HEK293T (cell line): ENCODE measurements around the gene PEAK1.

Experiments
- BHLHE40 ChIP-seq: fragments of 450-650 bp; IDR thresholded peaks from 2 replicates; pipeline ENCODE4 v1.6.1; 2016; ENCODE audit warnings: mild to moderate bottlenecking, moderate library complexity, borderline replicate concordance
- ELF4 ChIP-seq: fragments of 450-650 bp; IDR thresholded peaks from 2 replicates; pipeline ENCODE4 v1.6.1; 2017; ENCODE audit warnings: antibody characterized with exemption
- FOXA1 ChIP-seq: fragments of 450-650 bp; IDR thresholded peaks from 2 replicates; pipeline ENCODE4 v1.6.1; 2016; ENCODE audit warnings: mild to moderate bottlenecking
- FOXK2 ChIP-seq: fragments of 450-650 bp; IDR thresholded peaks from 2 replicates; pipeline ENCODE4 v1.6.1; 2016; ENCODE audit warnings: mild to moderate bottlenecking
- FOXM1 ChIP-seq: fragments of 450-650 bp; IDR thresholded peaks from 2 replicates; pipeline ENCODE4 v1.6.1; 2017; ENCODE audit warnings: mild to moderate bottlenecking, borderline replicate concordance
- HDGF ChIP-seq: fragments of 450-650 bp; IDR thresholded peaks from 2 replicates; pipeline ENCODE4 v1.6.1; 2017; ENCODE audit warnings: antibody characterized with exemption, borderline replicate concordance
- L3MBTL2 ChIP-seq: fragments of 450-650 bp; conservative IDR thresholded peaks from 2 replicates; pipeline ENCODE4 v1.6.1; 2016; ENCODE audit warnings: mild to moderate bottlenecking
- SP1 ChIP-seq: fragments of 450-650 bp; IDR thresholded peaks from 2 replicates; pipeline ENCODE4 v1.6.1; 2017
- SUZ12 ChIP-seq: fragments of 450-650 bp; IDR thresholded peaks from 2 replicates; pipeline ENCODE4 v1.6.1; 2016; ENCODE audit warnings: mild to moderate bottlenecking
- ZNF384 ChIP-seq: fragments of 450-650 bp; IDR thresholded peaks from 2 replicates; pipeline ENCODE4 v1.6.1; 2016

DNA sequence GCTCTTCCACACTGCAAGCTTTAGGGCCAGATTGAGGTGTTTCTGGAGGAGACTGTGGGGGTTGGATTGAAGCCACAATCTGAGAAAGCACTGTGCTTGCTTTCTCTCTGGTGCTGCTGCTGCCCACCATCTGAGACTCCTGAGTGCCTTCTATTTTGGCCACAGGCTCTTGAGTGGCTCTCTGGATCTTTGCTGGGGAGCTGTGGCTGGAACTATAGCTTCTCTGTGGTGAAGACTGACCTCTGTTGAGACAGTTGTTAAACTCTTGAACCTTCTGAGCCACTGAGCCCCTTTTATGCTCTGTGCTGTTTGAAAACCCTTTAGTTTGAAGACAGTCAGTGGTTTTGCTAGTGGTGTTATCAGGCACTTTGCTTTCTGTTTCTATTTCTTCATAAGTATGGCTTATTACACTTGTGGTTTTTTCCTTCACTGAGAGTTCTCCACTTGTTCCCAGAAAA, 240.3 kb downstream of the PEAK1 start:
- TF ChIP-seq SP1 (no peak), FOXA1 (no peak), L3MBTL2 (no peak), HDGF (no peak), BHLHE40 (no peak), ELF4 (no peak), ZNF384 (no peak), FOXM1 (no peak), SUZ12 (no peak), FOXK2 (no peak)
